Stimulated activated CD8-positive, alpha-beta memory T cell treated with anti-CD3 and anti-CD28 coated beads, Interleukin-4, amount 100 ng/mL, for 4 hours (primary cell): ENCODE results near the gene RGS9BP.
"Not testable (repeated sequence)": the region's sequence is repeated elsewhere in the genome, so short reads cannot be mapped to it uniquely, and the experiment has no call there.

Experiments used
- DNase-seq, 2 donors: peaks; one replicate each; pipeline ENCODE4 v3.0.0-alpha.2; 2020; ENCODE audit warnings: low read depth in 2 of 2, low spot score in 1 of 2

Gene RGS9BP

GRCh38 chr19:32694851-32695250 lies 19.2 kb downstream of the RGS9BP start:
- not testable (repeated sequence) for DNase-seq

GRCh38 chr19:32695506-32695905 lies 19.9 kb downstream of the RGS9BP start:
- not testable (repeated sequence) for DNase-seq

- not testable (repeated sequence) for DNase-seq
These were observed 21.1 kb downstream of the RGS9BP start for GRCh38 chr19:32696771-32697170.

- DNase-seq: not testable (repeated sequence)
These were observed 24.5 kb downstream of the RGS9BP start for GRCh38 chr19:32700129-32700528.

- DNase-seq: no peak
These were observed 26.4 kb downstream of the RGS9BP start for GRCh38 chr19:32702010-32702409.

GRCh38 chr19:32704006-32704405 lies 28.4 kb downstream of the RGS9BP start:
- DNase-seq: not testable (repeated sequence)

GRCh38 chr19:32708457-32708856 lies 32.8 kb downstream of the RGS9BP start:
- DNase-seq: no peak

- no peak for DNase-seq
These were observed 33.4 kb downstream of the RGS9BP start for GRCh38 chr19:32709032-32709431.

GRCh38 chr19:32711747-32712146 lies 36.1 kb downstream of the RGS9BP start:
- no peak for DNase-seq

- DNase-seq: not testable (repeated sequence)
These were observed 40.6 kb downstream of the RGS9BP start for GRCh38 chr19:32716203-32716602.

- DNase-seq: no peak
These were observed 41.8 kb downstream of the RGS9BP start for GRCh38 chr19:32717496-32717895.

- no peak for DNase-seq
These were observed 42.6 kb downstream of the RGS9BP start for GRCh38 chr19:32718286-32718685.

- DNase-seq: no peak
These were observed 44.0 kb downstream of the RGS9BP start, which contains the start of gene TDRD12 for GRCh38 chr19:32719611-32720059. TSS of gene TDRD12 (plus strand) at chr19:32719767. CDS start at chr19:32720073, 306 bp downstream.

- no peak for DNase-seq
These were observed 44.7 kb downstream of the RGS9BP start for GRCh38 chr19:32720216-32720935.

GRCh38 chr19:32720936-32721250 lies 45.2 kb downstream of the RGS9BP start:
- no peak for DNase-seq
